ENCODE data around the gene HIP1.
"Not testable (repeated sequence)": the region's sequence is repeated elsewhere in the genome, so short reads cannot be mapped to it uniquely, and the experiment has no call there.

HIP1 gene

DNA sequence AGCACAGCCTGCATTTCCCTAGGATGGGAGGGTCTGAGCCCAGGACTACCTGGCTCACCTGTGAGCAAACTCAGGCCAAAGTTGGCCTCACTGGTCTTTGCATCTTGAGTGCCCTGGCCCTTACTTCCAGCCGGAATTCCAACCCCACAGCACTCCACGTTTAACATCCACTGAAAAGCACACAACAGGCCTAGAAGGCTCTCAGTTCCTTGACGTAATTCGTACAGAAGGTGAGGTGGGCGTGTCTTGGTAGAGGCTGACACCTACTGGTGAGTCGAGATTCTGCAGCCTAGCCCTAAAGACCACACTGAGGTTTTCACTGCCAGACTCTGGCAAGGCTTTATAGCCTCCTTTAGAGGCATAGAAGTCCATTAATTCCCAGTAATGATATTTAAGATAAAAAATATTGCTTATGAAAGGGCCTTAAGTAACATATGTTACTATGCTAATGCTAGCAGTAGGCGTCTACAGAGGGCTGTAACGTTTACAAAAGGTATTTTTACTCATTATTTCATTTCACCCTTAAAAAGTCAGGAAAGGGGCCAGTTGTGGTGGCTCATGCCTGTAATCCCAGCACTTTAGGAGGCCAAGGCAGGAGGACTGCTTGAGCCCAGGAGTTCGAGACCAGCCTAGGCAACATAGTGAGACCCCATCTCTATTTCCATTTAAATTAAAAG, 95.8 kb downstream of the HIP1 start:
- no peak for DNase-seq (ENCODE audit: low spot score)

DNA sequence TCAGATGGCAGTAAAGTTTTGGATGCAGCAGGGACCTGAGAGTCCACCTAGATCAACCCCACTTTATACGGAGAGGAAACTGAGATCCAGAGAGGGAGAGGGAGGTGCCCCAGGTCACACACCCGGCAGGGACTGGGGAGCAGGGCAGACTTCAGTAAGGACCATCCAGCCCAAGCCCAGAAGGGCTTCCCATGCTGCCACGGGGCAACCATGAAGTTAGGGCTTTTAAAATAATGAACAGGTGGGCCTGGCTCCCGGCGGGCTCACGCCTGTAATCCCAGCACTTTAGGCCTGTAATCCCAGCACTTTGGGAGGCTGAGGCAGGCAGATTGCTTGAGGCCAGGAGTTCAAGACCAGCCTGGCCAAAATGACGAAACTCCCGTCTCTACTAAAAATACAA, 98.5 kb downstream of the HIP1 start:
- DNase-seq (ENCODE audit: low spot score): no peak

DNA sequence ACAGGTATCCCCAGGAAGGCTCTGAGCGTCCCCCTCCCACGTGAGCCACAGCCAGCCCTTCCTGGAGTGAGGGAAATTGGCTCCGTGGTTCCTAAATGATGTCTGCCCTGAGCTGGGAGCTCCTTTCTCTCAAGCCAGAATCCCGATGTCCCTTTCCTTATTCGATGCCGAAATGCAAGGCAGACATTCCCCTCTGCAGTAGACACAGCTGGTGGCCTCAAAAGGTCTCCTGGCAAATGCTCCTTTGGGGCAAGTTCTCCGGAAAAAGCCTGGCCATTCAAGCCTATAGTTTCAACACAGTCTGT, 98.9 kb downstream of the HIP1 start:
- DNase-seq (ENCODE audit: low spot score): no peak

DNA sequence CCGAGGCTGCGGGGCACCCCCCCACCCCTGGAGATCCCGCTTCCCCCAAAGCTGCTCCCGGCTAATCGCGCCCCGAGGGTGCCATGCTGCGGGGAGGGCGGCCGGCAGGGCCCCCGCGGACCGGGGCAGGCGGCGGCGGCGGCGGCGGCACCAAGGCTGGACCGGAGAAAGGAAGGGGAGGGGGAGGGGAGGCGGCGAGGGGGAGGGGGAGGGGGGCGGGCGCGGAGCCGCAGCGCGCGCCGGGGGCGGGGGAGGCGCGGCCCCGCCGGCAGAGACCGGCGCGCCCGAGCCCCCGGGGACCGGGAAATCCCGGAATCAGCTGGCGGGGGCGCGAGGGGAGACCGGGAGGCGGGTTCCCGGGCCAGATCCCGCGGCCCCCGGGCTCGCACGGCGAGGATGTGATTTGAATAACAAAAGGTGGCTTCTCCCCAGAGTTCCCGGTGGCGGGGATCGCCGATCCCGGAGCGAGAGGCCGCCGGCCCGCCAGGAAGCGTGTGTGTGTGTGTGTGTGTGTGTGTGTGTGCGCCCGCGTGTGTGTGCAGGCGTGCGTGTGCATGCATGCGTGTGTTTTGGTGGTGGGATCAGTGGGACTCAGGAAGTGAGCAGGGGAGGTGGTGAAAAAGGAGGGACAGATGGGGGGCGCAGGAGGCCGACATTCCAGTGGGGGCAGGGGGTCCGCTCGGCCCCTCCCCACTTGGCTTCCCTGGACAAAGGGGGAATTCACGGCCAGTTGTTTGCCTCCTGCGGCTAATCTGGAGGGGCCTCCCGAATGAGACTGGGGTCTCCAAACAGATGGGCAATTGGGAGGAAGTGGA, 99.5 kb downstream of the HIP1 start:
- peak; percentile 84 for DNase-seq (ENCODE audit: low spot score)

DNA sequence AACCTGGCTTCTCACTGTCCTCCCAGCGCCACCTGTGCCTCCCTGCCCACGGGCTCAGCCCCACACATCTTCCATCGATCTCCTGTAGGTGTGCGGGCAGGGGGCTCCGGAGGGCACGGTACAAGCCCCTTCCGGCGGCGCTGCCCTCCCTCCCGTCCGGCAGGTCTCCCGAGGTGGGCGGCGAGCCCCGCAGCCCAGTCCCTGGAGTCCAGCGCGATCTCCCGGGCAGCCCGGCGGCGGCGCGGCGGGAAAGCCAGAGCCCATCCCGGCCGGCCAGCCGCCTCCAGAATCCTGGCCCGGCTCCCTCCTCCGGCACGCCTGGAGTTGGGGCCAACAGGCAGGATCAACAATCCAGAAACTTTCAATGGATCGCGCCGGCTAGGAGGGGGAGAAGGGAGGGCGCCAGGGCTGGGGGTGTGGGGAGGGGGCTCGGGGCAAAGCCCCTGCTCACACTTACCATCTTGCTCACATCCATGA, 100.1 kb downstream of the HIP1 start:
- peak; percentile 73 for DNase-seq (ENCODE audit: low spot score)

DNA sequence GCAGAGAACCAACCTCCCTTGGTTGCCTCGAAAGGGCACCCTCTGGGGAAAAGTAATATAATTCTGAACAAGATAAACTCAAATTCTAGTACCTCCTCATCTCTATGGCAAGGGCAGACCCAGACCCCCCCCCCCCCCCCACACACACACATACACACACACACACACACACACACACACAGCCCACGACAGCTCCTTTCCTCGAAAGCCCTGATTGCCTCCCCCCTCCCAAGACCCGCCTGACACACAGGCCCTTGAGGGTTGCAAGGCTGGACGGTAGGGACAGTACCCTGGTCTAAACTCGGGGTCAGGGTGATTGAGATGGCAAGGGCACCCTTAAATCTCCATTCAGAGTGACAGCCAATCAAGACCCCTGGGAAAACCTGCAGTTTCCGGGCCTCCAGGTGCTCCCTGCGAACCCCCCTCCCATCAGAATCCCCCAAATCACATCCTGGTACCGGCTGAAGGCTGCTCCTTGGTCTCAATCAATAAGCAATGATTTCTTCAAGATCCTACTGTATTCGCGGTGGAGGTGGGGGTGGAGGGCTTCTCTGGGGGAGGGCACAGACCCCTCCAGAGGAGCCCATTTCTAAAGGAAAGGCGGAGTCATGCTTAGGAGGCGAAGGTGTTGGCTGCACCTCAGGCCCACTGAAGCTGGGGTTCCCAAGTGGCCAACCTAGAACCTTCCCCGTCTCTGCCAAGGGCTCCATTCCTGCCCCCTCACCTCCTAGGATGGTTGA, 100.7 kb downstream of the HIP1 start:
- no peak for DNase-seq (ENCODE audit: low spot score)

DNA sequence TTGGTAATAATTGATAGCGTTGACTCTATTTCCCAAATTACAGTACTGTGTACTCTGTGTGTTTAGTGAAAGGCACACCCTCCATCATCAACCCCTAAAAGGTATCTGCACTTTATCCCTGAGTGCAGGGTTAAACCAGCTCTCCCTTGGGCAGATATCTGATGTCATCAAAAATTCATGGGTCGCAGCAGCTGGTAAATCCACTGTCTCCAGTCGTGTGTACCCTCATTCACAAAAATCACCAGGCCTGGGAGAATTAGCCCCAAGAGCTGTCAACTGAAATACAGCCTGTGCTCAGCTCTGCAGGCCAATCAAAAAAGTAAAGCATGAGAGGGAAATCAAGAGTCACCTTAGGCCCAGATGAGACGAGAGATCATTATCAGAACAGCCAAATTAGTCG, 103.7 kb downstream of the HIP1 start:
- no peak for DNase-seq (ENCODE audit: low spot score)

DNA sequence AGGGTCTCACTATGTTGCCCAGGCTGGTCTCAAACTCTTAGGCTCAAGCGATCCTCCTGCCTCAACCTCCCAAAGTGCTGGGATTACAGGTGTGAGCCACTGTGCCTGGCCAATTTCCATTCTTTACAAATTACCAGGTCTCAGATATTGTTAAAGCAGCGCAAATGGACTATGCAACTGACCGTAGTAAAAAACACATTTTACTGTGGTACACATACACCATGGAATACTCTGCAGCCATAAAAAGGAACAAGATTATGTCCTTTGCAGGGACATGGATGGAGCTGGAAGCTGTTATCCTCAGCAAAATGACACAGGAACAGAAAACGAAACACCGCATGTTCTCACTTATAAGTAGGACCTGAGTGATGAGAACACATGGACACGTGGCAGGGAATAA, 106.2 kb downstream of the HIP1 start:
- DNase-seq (ENCODE audit: low spot score): not testable (repeated sequence)

DNA sequence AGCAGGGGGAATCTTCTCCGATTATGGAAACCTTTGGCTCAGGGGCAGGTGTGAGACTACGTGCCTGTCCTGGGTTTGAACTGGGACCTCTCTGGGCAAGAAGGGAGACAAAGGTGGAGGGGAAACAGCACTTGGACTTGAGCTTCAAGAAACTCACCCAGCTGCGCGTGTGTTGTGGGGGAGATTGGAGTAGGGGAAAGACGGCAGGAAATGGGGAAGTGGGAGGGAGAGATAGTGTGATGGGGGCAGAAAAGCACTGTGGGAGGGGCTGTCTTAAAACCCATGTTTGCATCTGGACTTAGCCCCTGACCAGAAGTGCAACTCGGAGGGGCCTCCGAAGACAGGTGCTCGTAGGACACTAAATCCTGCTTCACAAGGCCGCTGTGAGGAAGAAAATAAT, 107.0 kb downstream of the HIP1 start:
- DNase-seq (ENCODE audit: low spot score): no peak

DNA sequence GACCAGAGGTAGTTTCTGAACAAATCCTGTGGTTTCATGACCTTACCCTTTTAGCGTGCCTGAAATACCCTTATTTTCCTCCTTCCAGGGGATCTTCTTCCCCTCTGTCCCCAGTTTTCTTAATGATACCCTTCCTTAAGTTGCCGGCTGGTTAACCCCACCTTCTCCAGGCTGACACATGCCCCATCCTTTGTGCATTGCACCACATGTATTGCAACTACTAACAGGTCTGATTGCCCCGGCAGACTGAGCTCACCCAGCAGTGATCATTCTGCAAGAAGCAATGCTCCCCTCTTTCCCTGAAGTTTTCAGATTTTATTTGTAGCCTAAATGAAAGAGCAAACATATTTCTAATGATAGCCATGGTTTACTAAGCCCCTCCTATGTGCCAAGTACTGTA, 108.2 kb downstream of the HIP1 start:
- no peak for DNase-seq (ENCODE audit: low spot score)

DNA sequence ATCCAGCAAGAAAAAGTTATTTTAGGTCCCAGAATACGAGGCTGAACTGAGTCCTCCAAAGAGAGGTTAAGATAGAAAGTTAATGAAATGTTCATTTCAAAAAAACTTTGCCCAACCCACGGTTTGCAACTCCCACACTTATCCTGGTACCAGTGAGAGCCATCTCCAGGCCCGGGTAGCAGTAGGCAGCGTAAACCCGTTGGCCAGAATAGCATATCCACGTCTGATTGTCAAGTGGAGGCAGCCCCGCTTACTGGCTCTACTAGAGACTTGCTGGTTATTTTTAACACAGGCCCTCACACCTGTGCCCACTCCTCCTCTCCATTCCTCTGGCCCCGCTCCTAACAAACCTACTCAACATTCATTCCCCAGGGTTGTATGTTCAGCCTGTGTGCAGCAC, 109.7 kb downstream of the HIP1 start:
- DNase-seq (ENCODE audit: low spot score): no peak

DNA sequence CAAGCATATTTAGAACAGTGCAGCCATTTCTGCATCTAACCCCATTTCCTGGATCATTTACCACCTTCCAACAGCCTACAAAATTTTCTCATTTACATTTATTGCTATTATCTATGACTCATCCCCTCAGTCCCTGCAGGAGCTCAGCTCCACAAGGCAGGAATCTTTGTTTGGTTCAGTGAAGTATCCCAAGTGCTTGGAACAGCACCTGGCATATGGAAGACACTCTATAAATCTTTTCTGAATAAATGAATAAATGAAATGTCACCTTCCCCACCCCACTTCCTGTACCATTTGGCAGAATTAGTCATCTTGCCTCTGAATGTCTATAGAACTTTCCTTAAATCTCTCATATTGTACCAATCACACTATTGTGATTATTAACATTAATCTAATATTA, 110.7 kb downstream of the HIP1 start:
- DNase-seq (ENCODE audit: low spot score): no peak

DNA sequence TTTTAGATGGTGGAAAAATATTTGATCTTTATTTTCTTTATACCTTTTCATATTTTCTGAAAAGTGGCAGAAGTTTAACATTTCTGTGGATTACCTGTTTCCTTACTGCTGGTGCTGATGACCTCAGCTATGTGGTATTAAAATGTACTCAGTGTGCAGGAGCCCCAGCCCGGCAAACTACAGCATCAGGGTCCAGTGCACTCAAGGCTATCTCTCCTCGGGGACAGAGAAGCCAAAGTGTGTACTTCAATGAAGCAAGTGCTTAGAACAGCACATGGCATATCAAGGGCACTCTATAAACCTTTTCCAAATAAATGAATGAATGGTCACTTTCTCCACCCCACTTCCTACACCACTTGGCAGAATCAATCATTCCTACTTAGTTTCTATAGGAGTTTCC, 111.8 kb downstream of the HIP1 start:
- DNase-seq (ENCODE audit: low spot score): no peak

DNA sequence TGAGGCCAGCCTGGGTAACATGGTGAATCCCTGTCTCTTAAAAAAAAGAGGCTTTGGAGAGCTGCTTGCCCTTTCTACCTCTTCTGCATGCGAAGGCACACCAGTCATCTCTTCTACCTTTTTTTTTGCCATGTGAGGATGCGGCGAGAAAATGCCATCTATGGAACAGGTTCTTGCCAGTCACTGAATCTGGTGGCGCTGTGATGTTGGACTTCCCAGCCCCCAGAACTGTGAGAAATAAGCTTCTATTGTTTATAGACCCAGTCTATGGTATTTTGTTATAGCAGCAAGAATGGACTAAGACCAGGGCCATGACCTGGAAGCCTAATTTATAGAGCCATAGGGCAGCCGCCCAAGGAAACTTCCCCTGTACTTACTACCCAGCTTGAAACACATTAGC, 112.9 kb downstream of the HIP1 start:
- no peak for DNase-seq (ENCODE audit: low spot score)

DNA sequence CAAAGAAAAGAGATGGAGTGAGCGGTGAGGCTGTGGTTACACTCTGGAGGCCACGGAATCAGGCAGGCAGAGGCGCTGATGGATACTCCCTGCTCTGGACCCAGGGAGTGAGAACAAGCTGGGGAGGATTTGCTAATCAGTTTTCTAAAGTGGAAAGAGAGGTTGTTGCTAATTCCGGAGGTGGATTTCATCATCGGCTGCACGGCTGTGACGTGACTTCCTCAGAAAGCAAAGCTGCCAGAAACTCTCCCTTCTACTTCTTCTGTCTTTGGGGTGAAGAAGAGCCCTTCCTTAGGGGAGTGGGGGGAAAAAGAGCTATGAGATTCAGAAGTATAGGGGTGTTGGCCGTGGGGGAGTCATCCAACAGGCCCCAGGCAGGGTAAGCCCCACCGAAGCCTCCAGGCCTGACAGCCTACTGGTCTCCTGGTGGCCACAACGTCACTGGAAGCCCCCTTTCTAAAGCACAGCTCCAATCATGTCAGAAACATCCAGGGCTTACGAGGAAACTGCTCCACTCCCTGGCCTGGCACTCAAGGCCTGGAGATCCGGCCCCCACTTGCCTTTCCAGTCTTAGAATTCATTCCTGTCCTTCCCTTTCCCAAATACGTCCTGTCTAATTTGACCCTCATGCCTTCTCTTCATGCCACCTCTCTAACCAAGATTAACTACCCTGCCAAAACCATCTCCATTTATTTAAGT, 114.5 kb downstream of the HIP1 start:
- DNase-seq (ENCODE audit: low spot score): no peak

DNA sequence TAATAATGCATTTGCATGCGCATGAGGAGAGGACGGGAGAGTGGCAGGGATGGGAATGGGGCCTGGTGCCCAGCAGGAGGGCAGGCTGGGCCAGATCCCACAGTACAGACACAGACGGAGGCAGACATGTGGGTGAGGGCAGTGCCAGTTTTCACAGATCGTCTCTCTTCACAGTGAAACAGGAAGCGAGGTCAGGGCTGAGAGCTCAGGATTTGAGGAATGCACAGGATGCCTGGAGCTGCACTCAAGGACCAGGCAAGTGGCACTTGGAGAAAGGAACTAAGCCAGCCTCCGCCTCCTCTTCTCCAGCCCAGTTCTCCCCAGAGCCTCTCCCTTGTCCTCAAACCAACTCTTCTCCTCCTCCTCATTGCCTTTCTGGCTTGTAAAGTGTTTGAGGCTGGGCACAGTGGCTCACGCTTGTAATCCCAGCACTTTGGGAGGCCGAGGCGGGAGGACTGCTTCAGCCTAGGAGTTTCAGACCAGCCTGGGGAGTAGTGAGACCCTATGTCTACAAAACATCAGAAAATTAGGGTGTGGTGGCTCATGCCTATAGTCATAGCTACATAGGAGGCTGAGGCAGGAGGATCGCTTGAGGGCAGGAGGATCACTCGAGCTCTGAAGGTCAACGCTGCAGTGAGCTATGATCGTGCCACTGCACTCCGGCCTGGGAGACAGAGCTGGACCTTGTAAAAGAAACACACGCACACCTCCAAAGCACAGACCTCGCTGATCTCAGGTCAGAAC, 115.2 kb downstream of the HIP1 start:
- DNase-seq (ENCODE audit: low spot score): no peak

DNA sequence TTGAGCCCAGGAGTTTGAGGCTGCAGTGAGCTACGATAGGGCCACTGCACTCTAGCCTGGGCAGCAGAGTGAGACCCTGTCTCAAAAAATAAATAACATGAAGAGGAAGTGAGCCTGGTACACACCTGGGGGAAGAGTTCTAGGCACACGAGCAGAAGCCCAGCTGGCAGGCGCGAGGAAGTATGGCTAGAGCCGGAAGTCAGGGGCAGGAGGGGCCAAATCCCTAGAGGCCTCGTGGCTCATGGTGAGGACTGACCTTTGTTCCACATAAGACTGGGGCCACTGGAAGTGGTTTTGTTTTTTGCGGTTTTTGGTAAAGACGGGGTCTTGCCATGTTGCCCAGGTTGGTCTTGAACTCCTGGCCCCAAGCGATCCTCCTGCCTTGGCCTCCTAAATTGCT, 117.6 kb downstream of the HIP1 start:
- DNase-seq (ENCODE audit: low spot score): no peak

DNA sequence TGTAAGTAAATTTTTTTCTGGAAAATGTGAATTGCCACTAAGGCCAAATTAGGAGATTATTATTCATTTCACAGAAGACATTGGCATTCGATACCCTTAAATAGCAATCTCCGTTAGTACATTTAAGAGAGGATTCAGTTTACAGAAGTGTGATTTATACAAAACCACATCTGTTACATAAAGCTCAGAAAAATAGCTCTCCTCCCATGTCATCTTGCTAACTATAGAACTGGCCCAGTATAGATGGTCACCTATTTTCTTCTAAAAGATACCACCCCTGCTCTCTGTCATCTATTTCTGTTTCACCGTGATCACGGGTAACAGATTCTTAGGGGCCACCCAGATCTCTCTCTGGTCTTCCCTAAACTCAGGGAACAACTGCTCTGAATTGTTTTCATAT, 119.1 kb downstream of the HIP1 start:
- DNase-seq (ENCODE audit: low spot score): no peak

DNA sequence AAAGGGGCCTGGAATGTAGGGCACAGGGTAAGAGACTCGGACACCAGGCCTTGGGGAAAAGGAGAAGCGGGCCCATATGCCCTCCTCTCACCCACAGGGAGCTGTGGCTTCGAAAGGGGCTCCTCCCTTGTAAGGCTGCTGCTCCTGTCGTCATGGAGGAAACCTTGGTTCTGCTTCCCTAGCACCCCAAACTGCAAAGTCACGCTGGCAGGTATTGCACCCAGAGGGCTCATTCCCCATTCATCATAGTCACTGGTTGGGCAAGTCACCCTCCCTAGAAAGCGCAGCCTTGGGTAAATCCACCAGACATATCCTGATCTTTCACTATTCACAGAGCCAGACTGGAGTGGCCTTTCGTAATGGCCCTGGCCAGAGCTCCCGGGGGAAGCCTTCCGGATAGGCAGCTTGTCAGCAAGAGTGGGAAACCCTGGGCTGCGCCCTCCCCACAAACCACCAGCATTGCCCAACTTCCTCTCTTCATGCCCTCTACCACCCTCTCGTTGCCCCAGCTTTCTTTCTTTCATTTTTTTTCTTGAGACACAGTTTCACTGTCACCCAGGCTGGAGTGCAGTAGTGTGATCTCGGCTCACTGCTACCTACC, 121.0 kb downstream of the HIP1 start:
- DNase-seq (ENCODE audit: low spot score): no peak

DNA sequence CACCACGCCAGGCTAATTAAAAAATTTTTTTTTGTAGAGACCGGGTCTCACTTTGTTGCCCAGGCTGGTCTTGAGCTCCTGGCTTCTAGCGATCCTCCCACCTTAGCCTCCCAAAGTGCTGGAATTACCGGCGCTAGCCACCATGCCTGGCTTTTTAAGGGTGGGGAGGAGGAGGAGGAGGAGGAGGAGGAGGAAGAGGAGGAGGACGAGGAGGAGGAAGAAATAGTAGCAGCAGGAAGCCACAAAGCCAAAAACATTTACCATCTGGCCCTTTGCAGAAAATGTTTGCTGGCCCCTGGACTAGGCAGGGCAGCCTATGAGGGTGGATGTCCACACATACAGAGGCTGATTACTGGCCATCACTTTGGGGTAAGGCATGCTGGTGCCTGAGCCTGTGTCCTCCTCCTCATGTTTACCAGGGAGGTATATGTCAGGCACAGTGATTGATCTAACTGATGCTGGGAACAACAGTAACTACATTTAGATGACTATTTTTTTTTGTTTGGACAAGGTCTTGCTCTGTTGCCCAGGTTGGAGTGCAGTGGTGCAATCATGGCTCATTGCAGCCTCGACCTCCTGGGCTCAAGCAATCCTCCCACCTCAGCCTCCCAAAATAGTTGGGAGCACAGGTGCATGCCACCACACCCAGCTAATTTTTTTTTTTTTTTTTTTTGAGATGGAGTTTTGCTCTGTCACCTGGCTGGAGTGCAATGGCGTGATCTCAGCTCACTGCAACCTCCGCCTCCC, 122.1 kb downstream of the HIP1 start:
- DNase-seq (ENCODE audit: low spot score): no peak

DNA sequence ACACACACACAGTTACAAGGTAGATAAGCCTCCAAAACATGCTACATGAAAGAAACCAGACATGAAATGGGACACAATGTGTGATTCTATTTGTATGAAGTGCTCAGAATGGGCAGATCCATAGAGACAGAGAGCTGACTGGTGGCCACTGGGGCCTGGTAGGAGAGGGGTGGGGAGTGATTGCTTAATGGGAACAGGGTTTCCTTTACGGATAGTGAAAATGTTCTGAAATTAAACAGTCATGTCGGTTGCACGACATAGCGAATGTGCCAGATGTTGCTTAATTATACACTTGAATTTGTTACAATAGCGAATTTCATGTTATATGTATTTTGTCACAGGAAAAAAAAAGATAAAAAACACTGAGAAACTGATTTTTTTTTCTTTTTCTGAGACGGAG, 124.3 kb downstream of the HIP1 start:
- no peak for DNase-seq (ENCODE audit: low spot score)
